ENCODE results near the gene MYO1C.
A peak's percentile ranks its signal among the peaks of the same experiment; 100 is the strongest.
"Not testable (repeated sequence)": the region's sequence is repeated elsewhere in the genome, so short reads cannot be mapped to it uniquely, and the experiment has no call there.

The MYO1C gene, protein sequence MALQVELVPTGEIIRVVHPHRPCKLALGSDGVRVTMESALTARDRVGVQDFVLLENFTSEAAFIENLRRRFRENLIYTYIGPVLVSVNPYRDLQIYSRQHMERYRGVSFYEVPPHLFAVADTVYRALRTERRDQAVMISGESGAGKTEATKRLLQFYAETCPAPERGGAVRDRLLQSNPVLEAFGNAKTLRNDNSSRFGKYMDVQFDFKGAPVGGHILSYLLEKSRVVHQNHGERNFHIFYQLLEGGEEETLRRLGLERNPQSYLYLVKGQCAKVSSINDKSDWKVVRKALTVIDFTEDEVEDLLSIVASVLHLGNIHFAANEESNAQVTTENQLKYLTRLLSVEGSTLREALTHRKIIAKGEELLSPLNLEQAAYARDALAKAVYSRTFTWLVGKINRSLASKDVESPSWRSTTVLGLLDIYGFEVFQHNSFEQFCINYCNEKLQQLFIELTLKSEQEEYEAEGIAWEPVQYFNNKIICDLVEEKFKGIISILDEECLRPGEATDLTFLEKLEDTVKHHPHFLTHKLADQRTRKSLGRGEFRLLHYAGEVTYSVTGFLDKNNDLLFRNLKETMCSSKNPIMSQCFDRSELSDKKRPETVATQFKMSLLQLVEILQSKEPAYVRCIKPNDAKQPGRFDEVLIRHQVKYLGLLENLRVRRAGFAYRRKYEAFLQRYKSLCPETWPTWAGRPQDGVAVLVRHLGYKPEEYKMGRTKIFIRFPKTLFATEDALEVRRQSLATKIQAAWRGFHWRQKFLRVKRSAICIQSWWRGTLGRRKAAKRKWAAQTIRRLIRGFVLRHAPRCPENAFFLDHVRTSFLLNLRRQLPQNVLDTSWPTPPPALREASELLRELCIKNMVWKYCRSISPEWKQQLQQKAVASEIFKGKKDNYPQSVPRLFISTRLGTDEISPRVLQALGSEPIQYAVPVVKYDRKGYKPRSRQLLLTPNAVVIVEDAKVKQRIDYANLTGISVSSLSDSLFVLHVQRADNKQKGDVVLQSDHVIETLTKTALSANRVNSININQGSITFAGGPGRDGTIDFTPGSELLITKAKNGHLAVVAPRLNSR

DNA sequence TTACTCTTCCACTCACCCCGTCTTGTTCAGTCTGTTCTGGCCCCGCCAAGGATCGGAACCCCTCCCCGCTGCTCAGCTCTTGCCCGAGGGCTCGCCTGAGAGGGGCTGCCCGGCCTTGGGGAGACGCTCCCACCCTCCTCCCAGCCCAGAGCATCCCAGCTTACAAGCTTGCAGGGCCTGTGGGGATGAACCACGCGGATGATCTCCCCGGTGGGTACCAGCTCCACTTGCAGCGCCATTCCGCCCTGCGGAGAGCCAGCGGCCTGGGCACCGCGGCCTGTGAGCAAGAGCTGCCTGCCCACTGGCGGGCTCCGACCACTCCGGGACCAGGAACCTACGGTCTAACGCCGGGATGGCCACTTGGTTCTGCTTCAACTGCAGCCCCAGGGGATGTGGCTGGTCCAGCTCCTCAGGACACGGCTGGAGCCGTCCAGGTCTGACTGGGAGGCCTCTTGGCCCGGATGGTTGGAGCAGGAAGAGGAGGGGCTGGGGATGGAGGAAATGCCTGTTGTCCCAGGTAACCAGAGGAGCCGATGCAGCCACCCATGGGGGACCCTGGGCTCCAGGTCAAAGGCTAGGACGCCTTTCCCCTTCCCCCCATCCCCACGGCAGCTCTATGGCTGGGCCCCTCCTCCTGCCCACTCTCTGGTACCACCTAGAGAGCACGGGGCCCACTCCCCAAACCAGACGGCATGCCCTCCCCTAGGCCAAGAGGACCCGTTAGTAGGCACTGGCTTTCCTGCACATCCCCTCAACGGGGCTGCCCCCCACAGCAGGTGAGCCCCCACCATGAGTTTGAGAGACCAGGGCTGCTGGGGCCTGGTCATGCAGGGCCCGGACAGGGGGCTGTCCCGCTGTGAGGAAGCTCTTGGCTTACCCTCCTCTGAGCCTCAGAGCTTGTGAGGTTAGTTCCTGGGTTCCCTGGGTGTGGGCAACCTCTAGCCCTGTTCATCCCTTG is at the start of gene MYO1C:
Gene MYO1C (minus strand): TSS at position 438 of the 958 bp plus-strand sequence. CDS start 199 bp downstream, at position 239.
- no peak for DNase-seq (ENCODE audit: low read depth in 2 of 2)

DNA sequence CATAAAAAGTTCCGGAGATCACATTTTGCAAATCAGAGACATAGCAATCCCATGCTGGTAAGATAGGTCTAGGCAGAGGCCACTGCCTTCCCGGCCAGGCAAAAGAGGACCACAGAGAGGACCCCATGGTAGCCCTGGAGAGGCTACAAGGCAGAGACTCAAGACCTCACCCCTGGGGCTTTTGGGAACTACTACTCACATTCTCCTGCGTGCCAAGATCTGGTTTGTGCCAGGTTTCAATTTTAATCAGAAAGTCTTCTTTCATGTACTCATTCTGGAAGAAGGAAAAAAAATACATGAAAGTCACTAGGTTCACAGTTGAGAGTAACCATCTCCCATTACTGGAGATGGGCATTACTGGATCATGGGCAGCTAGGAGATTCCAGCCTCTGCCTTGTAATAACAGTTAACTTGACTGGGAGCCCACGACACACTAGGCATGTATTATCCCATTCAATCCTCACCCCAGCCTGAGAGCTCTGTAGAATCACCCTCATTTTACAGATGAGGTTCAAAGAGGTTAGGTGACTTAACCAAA is 49.0 kb upstream of the MYO1C start:
- no peak for DNase-seq (ENCODE audit: low read depth in 2 of 2)

- no peak for DNase-seq (ENCODE audit: low read depth in 2 of 2)
These were observed 47.3 kb upstream of the MYO1C start for GRCh38 chr17:1539811-1540210.

DNA sequence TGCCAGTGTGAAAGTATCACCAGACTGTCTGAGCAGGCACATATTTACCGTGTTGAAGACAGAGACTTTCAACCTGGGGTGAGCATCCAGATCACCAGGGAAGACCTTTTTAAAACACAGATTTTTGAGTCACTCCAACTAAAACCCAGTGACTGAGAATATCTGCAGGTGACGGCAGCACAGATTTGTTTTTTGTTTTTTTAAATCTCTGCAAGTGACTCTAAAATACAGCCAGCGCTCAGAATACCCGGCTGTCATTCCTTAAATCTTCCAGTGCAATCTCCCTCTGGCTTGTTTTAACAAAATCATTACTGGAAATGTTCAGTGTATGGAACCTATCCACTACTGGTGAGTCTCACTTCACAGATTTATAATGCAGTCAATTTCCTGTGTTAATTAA is 43.3 kb upstream of the MYO1C start:
- DNase-seq (ENCODE audit: low read depth in 2 of 2): no peak

- no peak for DNase-seq (ENCODE audit: low read depth in 2 of 2)
These were observed 41.3 kb upstream of the MYO1C start for GRCh38 chr17:1533661-1534325.

DNA sequence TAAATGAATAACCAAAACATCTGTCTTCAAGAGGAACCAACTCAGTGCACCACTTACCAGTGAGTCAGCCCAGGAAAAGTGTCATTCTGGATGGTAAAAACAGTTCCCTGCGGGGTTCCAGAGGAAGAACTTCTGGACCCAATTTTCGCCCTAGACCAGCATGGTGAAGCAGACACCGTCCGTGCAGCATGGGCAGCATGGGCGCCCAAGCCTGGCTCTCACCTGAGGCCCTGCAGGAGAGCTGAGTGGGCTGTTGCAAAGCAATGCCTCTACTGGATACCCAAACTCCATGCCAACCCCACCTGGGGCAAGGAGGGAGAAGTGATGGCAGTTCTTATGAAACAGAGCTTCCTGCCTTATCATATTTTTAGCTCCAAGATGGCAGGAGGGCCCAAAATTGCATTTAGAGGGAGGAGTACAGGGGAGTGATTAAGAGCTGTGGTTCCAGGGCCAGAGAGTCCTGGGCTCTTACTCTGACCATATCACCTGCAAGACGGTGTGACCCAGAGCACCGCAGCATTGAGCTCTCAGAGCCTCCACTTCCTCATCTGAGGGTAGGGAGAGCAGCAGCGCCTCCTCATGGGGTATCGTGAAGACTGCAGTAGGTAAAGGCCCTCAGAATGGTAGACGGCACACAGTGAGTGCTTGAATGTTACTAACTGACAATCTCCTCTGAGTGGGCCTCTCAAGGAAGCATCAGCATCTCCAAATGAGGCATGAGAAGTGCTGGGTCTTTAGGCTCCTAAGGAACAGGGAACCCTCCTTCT is 40.5 kb upstream of the MYO1C start:
- DNase-seq (ENCODE audit: low read depth in 2 of 2): peak in 1 of 2 donors; percentile 13

DNA sequence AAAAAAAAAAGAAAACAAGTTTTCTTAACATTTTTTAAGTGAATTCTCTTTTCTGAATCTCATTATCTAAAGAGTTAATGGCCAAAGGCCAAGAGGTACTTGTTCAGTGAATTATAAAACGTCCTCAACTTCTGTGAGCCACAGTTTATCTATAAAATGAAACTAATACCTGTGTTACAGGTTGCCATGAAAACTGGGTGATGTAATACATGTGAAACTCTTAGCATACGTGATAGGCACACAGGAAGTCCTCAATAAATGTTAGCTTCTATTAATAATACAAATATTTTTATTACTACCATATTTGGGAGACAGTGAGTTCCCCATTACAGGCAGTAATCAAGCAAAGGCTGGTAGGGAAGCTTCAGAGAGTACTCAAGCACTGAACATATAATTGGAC is 37.4 kb upstream of the MYO1C start:
- no peak for DNase-seq (ENCODE audit: low read depth in 2 of 2)

GRCh38 chr17:1526876-1527275 is 34.4 kb upstream of the MYO1C start:
- not testable (repeated sequence) for DNase-seq (ENCODE audit: low read depth in 2 of 2)

DNA sequence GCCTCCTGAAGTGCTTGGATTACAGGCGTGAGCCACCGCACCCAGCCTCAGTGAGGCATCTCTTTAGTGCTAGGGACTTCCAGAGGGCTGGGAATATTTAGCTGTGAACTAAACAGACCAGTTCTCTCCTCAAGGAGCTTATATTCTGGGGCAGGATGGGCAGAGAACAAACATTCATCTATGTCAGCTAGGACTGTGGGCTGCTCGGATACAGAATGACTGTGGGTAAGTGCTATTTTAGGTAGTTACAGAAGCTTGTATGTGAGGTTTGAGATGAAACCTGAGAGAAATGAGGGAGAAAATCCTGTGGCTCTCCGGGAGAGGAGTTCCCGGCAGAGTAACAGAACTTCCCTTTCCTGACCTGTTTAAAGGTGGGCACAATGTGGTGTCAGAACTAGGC is 30.1 kb upstream of the MYO1C start:
- no peak for DNase-seq (ENCODE audit: low read depth in 2 of 2)

DNA sequence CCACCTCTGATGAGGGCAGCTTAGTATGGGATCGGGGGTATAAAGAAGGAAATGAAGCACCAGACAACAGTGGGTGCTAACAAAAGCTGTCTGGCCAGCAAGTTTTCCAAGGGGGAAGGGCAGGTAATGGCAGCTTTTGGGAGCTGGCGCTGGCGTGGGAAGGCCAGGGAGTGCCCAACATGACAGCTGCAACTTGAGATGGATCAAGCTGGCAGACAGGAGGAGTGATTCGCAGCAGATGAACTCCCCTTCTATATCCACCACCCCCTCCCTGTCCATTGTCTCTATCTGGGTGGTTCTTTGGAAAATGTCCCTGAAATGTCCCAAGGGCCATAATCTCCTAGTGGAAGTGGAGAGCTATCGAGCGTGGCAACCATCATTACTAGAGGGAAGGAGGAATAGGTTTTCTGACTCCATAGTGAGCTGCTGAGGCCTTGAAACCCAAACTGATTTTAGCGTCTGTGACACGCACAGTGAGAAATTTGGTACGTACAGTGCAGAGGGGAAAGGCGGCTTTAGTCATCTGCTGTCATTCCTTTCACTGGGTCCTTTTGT is 28.7 kb upstream of the MYO1C start:
- no peak for DNase-seq (ENCODE audit: low read depth in 2 of 2)

GRCh38 chr17:1519678-1520077 is 27.2 kb upstream of the MYO1C start:
- DNase-seq (ENCODE audit: low read depth in 2 of 2): no peak

DNA sequence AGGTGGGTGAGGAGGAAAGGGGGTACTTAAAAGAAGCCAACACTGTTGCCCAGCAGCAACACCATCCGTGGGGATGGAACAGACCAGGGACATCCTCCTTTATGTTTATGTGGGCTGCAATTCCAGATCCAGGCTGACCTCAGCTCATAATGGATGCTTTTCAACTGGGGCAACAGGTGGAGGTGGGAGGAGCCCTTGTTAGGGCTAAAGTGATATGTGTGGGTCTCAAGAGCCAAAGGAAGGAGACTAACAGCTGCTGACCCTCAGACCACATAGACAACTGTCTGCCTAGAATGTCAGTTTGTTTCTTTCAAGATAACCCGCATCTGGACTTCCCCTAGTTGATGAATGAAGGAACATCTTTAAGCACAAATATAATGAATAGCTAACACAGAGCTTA is 25.9 kb upstream of the MYO1C start:
- DNase-seq (ENCODE audit: low read depth in 2 of 2): no peak

- peak; percentile 92 to 96 for DNase-seq (ENCODE audit: low read depth in 2 of 2)
These were observed 24.1 kb upstream of the MYO1C start, which contains the start of gene INPP5K for GRCh38 chr17:1516388-1517161. INPP5K (minus strand) TSS chr17:1516612; CDS start chr17:1516499, 113 bp downstream.

DNA sequence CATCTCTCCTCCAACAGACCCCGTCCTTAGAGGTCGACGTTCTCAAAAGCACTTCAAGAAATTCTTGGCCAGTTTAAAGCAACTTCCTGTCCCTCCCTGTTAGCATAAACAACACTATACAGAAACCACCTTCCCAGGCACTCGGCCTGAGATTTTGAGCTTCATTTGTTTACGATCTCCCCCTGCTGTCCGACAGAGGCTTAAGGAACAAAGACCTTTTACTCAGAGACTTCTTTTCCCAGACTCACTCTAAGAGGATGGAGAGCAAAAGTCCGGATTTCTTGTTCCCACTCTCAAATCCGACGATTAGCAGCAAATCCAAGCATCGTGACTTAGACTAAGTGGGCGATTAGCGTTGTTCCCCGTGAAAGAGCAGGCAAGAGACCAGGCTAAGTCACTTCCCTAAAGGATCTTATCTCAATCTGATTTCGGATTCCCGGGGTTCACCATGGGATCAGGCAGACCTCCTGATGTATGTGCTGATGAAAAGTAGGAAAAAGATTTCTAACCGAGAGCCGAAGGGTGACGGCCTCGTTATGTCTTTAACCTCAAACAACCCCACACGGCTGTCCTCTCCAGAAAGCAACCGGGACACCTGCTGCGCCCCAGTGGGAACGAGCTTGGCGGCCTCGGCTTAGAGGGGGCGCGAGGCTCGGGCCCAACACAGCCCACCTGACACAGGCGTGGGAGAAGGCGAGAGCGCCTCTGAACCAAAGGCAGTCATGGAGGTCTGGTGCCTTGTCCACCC is 23.3 kb upstream of the MYO1C start:
- no peak for DNase-seq (ENCODE audit: low read depth in 2 of 2)

- no peak for DNase-seq (ENCODE audit: low read depth in 2 of 2)
These were observed 19.9 kb upstream of the MYO1C start for GRCh38 chr17:1512351-1512750.

DNA sequence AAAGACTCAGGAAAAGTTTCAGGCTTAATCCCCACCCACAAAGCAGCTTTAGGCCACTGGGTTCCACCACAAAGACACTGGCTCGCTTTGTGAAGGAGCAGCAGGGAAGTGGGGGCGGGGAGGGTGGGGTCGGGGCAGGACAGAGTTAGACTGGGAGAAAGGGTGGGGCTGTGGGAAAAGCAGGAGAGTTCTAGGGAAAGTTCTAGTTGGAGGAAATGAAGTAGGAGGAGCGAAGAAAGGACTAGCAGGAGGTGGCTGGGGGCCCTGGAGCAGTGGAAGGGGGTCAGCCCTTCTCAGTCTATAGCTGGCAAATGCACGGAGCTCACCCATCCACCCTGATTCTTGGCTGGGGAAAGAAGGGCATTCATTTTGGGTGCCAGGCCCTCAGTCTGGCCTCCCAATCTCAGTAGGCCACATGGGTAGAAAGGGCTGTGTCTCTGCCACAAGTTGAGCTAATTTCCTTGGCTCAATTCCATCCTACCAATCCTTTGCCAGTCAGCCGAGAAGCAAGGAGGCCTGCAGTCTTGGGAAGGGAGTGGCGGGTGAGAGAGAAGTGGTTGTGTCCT is 19.4 kb upstream of the MYO1C start:
- no peak for DNase-seq (ENCODE audit: low read depth in 2 of 2)

DNA sequence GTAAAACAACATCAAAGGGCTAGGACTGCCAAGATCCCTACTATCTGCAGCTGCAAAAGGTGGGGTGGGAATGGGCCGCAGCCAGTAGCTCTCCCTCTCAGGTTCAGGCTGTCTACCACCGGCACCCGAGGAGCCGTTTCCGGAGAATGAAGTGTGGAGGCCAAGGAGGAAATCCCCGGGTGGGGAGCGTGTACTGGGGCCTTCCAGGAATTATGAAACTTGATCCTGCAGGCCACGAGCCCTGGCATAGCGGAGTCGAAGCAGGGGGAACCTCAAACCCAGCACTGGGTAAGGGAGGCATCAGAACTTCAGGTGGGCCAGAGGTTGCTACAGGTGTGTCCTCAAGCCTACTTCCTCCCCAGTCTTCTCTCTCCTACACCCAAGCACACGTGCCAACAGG is 18.8 kb upstream of the MYO1C start:
- DNase-seq (ENCODE audit: low read depth in 2 of 2): no peak

Data from stimulated activated CD8-positive, alpha-beta memory T cell treated with anti-CD3 and anti-CD28 coated beads, Interleukin-7, amount 100 ng/mL, for 1 hour (primary cell).